Ramos (cell line): ENCODE measurements around the gene ASRGL1.
"Not testable (repeated sequence)": the region's sequence is repeated elsewhere in the genome, so short reads cannot be mapped to it uniquely, and the experiment has no call there.

Experiments
- in situ Hi-C: fragments of 300-500 bp; cut with MboI; formaldehyde crosslinking; loops from one replicate; pipeline ENCODE4 v1.14.3; 2022; ENCODE audit warnings: low sequenced_read_pairs; ENCODE audit not compliant: unreplicated experiment

Gene ASRGL1

DNA sequence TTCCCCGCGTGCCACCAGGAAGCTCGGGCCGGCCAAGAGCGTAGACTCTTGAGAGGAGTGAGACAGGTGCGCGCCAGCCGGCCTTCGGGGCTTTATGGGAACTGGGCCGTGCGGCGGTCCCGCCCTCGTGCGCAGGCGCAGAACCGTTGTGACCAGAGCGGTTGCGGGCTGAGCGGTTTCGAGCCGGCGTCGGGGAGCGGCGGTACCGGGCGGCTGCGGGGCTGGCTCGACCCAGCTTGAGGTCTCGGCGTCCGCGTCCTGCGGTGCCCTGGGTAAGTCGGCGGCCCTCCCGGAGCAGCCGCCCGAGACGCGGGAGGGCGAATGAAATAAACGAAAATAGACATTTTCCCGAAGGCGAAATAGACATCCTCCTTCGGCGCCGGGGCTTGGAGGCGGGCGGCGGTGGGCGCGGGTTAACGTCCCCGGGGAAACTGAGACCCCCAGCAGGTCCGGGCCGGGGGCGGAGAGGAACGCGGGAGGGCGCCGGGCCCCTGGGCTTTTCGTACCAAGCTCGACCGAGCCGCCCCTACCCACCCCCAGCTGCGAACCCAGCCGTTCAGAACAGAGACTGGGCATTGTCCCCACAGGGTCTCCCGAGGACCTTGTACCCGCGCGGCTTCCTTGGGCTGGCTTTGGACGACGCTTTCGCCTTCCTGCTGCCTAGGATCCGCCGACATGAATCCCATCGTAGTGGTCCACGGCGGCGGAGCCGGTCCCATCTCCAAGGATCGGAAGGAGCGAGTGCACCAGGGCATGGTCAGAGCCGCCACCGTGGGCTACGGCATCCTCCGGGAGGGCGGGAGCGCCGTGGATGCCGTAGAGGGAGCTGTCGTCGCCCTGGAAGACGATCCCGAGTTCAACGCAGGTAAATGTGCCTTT is at the start of gene ASRGL1:
Gene ASRGL1 (plus strand): TSS at position 146 of the 879 bp plus-strand sequence. CDS start 530 bp downstream, at position 676.
- in situ Hi-C loops: no loop called here

DNA sequence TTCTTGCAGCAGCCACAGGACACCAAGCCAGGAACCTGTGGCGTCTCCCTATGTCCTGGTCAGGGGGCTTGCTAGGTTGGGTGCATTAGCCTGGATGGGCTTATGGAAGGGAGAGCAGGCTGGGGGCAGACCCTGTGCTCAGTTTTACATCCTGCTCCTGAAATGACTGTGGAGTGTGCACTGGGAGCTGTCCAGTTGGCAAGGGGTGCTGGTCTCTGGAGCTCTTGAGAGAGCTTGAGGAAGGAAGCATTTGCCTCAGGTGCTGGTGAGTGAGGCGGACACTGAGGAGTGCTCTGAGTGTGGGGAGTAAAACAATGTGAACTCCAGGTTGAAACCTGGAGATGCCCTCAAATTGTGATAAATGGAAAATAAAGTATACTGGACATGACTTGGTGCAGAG is 41.7 kb upstream of the ASRGL1 start:
- in situ Hi-C loops: no loop called here

DNA sequence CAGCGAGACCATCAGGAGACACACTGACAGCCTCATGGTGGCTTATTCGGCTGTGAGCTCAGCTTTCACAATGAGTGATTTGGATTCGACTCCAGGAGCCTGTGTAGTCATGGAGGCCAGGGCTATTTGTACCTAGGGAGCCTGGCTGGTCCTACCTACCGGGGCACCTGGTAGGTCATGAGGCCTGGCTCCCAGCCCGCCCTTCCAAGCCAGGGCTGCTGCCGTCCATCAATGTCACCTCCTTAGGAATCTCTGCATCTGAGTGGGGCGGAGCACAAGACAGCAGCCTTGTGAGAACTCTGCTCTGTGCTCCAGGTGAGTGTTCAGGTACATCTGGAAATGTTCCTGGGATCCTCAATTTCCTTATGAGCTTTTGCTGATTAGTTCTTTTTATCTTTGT is 38.3 kb upstream of the ASRGL1 start, which contains the start of gene SCGB1D4:
Gene SCGB1D4 (minus strand): TSS at position 101 of the 400 bp plus-strand sequence. CDS start 65 bp downstream, at position 36.
- in situ Hi-C loops: no loop called here

DNA sequence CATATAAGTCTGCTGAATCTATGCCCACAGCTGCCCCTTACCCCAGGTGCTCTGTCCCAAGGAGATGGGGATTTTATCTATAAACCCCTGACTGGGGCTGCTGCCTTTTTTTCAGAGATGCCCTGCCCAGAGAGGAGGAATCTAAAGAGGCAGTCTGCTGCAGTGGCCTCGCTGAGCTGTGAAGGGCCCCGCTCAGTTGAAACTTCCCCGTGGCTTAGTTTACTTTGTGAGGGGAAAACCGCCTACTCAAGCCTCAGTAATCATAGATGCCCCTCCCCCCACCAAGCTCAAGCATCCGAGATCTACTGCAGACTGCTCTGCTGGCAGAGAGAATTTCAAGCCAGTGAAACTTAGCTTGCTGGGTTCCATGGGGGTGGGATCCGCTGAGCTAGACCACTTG is 31.0 kb upstream of the ASRGL1 start:
- in situ Hi-C loops: no loop called here

DNA sequence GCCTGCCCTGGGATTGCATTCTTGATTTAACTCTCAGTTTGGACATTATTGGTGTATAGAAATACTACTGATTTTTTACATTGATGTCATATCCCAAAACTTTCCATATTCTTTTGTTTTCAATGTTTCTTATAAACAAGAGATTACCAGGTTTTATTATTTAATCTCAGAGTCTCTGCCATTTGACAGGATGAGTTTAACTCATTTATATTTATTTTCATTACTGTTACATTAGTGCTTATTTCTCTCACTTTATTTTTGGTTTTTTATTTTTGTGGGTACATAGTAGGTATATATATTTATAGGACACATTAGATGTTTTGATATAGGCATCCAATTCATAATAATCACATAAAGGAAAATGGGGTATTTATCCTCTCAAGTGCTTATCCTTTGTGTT is 29.3 kb upstream of the ASRGL1 start:
- in situ Hi-C loops: no loop called here

DNA sequence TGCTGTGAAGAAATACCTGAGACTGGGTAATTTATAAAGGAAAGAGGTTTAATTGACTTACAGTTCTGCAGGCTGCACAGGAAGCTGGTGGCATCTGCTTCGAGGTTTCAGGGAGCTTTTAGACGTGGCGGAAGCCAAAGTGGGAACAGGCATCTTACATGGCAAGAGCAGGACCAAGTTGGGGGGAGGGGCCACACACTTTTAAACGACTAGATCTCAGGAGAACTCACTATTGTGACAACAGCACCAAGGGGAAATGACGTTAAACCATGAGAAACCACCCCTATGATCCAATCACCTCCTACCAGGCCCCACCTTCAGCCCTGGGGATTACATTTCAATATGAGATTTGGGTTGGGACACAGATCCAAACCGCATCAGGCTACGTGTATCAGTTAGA is 27.3 kb upstream of the ASRGL1 start:
- in situ Hi-C loops: loop anchor here (5.0 kb wide), 1 partner anchor 138 kb away; no protein-coding TSS in a partner anchor

DNA sequence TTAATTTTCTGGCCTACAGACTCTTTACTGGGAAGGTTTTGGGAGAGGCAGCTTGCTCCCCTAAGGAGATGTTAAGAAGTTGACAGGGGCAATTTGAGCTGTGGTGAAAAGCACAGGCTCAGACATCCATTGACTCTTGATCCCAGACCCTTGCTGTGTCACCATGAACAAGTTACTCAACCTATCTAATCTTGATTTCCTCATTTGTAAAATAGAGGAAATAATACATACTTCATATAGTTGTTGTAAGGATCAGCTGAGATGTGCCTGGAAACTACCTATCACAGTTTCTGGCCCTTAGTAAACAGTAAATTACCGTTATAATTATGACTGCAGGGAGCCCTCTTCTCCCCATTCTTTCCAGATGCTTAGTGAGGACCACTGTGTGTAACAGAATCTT is 21.8 kb upstream of the ASRGL1 start:
- in situ Hi-C loops: no loop called here

DNA sequence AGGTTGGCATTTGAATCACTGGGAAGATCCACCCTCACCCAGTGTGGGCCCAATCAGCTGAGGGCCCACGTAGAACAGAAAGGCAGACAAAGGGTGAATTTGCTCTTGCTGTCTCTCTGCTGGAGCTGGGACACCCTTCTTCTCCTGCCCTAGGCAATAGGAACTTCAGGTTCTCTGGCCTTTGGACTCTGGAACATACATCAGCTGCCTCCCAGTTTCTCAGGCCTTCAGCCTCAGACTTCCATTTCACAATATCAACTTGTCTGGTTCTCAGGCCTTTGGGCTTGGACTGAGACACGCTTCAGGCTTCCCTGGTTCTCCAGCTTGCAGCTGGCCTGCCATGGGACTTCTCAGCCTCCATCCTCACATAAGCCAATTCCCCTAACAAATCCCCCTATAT is 14.7 kb upstream of the ASRGL1 start:
- in situ Hi-C loops: no loop called here

DNA sequence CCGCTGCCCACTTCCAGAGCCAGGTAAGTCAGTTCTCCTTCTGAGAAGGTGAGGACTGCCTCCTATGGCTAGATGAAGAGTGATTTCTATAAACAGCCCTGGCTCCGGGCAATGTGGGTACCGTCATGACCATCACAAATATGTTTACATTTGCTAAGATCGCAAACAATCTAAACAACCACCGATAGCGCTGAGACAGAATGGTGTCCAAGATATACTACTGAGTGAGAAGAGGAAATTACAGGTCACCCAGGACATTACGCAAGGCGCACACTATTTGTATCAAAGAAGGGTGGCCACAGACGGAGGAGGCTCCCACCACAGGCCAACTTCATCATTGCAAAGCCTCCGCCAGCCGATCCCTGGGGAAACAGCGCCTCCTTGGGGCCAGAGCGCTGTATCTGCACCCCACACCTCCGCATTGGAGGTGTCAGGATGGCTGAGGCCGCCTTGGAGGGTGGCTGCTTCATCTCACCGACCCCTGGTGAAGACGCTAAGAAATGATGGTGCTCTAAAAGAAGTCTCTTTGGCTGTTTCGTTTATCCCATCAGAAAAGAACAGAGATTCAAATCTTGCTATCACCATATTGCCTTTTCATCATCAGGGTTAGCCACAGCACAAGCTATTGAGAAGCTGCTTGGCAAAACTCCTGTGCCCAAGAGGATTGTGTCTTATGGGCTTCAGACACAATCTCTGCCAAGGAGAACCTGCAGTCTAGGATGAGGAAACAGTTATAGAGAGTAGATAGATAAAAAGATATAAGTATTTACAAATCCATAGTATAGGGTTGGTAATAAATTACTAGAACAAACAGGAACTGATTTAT is 12.3 kb upstream of the ASRGL1 start:
- in situ Hi-C loops: no loop called here

DNA sequence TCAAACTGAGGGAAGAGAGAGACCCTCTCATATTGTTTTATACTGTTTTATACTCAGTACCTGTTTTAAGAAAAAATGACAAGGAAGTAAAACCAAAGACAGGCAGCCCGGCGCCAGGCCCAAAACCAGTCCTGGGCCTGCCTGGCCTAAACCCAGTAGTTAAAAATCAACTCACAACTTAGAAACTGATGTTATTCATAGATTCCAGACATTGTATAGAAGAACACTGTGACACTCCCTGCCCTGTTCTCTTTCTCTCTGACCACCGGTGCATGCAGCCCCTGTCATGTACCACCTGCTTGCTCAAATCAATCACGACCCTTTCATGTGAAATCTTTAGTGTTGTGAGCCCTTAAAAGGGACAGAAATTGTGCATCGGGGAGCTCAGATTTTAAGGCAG is 11.5 kb upstream of the ASRGL1 start:
- in situ Hi-C loops: not testable (repeated sequence)

DNA sequence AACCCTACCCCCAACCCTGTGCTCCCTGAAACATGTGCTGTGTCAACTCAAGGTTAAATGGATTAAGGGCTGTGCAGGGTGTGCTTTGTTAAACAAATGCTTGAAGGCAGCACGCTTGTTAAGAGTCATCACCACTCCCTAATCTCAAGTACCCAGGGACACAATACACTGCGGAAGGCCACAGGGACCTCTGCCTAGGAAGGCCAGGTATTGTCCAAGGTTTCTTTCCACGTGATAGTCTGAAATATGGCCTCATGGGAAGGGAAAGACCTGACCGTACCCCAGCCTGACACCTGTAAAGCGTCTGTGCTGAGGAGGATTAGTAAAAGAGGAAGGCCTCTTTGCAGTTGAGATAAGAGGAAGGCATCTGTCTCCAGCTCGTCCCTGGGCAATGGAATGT is 10.5 kb upstream of the ASRGL1 start:
- in situ Hi-C loops: not testable (repeated sequence)

DNA sequence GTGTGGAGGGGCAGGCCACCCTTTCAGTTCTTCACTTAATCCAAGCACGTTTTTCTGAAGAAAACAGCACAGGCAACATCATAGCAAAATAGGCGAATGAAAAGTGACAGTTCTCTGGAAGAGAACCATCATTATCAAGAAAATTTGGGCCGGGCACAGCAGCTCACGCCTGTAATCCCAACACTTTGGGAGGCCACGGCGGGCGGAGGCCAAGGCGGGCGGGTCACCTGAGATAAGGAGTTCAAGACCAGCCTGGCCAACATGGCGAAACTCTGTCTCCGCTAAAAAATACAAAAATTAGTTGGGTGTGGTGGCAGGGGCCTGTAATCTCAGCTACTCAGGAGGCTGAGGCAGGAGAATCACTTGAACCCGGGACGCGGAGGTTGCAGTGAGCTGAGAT is 9.7 kb upstream of the ASRGL1 start:
- in situ Hi-C loops: not testable (repeated sequence)

DNA sequence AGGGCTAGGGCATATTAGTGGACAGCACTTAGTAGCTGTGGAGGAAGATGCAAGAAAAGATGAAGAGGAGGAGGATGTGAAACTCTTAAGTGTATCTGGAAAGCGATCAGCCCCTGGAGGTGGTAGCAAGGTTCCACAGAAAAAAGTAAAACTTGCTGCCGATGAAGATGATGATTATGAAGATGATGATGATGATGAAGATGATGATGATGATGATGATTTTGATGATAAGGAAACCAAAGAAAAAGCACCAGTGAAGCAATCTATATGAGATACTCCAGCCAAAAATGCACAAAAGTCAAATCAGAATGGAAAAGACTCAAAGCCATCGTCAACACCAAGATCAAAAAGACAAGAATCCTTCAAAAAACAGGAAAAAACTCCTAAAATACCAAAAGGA is 6.0 kb upstream of the ASRGL1 start:
- in situ Hi-C loops: not testable (repeated sequence)

DNA sequence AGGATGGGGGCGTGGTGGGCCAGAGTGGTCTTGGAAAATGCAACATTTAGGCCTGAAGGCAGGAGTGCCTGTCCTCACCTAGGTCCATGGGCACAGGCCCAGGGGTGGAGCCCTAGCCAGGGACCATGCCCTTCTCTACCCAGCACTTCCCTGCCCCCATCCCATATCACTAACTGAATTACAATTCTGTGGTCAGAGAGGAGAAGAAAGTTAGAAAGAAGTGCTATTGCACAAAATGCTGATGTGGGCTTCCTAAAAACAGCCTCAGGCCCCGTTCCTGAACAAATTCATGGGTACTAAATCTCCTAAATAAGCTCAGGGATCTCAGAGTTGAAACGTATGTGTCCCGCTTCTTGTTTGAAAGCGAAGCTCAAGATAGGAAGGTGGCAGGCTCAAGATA is 3.5 kb upstream of the ASRGL1 start:
- in situ Hi-C loops: no loop called here

DNA sequence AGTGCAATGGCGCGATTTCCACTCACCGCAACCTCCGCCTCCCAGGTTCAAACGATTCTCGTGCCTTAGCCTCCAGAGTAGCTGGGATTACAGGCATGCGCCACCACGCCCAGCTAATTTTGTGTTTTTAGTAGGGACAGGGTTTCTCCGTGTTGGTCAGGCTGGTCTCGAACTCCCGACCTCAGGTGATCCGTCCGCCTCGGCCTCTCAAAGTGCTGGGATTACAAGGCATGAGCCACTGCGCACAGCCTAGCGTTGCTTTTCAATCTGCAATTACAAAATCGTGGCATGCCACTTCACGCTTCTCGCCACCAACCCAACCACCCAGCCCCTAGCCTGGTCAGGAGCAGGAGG is 322 bp upstream of the ASRGL1 start:
- in situ Hi-C loops: not testable (repeated sequence)

DNA sequence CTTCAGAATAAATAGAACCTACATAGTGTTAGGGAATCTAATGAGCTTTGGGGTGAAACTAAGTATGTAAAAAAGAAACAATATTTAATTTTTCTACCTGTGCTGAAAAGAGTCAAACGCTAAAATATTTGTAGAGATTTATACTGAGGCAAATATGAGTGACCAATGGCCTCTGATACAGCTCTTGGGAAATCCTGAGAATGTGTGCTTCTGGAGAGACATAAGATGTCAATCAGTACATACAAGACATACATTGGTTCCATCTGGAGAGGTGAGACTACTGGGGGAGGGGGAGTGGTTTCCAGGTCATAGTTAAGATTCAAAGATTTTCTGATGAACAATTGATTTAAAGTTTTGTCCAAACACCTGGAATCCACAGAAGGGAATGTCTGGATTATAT is 970 bp downstream of the ASRGL1 start:
- in situ Hi-C loops: no loop called here

DNA sequence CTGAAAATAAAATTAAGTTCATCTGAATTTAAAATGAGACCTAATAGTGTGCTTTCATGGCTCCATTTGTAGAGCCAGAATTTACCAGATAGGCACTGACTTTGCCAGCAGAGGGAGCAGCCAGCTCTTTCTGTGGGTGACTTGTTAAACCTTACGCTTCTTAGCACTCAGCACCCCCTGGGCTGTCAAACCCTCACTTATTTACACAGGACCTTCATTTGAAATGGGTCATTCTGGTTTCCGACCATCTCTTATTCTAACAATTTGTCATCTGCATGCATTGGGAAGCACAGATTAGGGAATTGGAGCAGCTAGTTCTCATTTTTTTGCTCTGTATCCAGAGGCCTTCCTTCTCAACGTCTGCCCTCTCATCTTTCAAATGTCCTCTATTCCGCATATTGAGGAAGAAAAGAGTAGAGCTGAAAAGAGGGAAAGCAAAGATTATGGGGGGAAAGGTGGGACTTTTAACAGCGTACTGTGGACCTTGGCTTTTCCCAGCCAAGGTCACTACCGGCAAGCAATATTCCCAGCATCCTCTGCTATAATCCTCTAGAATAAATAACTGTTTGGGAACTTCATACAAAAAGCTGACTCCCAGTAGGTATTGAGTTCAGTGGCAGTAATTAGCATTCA is 3.1 kb downstream of the ASRGL1 start:
- in situ Hi-C loops: no loop called here

DNA sequence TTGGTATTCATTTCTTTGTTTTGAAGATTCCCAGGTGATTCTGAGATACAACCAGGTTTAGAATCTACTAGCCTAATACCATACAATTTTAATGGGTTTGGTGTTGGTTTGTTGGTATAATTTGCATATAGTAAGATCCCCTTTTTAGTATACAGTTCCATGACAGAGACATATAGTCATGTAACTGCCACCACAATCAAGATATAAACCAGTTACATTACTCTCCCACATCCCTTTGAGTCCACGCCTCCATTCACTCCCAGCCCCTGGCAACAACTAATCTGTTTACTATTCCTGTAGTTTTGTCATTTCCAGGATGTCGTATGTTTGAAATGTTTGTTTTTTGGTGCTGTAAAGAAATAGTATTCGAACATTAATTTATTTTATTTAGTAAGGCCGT is 4.3 kb downstream of the ASRGL1 start:
- in situ Hi-C loops: no loop called here

DNA sequence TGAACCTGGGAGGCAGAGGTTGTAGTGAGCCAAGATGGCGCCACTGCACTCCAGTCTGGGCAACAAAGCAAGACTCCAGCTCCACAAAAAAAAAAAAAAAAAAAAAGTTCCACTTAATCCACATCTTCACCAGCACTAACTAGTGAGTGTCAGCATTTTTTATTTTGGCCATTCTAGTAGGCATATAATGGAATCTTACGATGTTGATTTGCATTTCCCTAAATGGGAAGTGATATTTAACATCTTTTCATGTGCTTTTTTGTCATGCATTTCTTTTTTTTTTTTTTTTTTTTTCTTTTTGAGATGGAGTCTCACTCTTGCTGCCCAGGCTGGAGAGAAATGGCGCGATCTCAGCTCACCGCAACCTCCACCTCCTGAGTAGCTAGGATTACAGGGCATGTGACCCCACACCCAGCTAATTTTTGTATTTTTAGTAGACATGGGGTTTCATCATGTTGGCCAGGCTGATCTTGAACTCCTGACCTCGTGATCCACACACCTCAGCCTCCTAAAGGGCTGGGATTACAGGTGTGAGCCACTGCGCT is 6.5 kb downstream of the ASRGL1 start:
- in situ Hi-C loops: not testable (repeated sequence)

DNA sequence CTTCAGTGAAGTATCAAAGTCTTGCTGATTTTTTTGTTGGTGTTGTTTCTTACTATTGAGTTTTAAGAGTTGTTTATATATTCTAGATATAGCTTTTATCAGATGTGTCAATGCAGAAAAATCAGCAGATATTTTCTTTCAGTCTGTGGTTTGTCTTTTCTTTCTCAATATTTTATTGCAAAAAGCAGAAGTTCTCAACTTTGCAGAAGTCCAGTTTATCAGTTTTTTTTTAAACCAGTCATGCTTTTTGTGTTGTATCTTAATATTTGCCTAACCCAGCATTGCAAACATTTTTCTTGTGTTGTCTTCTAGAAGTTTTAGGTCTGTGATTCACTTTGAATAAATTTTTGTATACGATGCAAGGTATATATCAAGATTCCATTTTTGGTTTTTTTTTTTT is 7.0 kb downstream of the ASRGL1 start:
- in situ Hi-C loops: no loop called here

DNA sequence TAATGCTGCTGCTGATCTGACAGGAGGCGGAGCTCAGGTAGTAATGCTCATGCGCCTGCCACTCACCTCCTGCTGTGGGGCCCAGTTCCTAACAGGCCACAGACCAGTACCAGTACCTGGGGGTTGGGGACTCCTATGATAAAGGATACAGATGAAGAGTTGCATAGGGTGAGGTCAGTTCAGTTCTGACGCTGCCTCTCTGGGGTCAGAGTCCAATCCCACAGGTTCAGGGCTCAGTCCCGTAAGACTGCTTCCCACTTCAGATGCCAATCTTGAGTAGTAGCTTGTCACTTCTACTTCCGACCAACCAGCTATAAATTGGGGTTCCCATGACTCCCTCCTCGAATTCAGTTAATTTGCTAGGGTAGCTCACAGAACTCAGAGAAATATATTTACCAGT is 8.6 kb downstream of the ASRGL1 start:
- in situ Hi-C loops: no loop called here
